GM21825 (cell line): ENCODE measurements around the gene ARHGAP4.

Experiments
- ATAC-seq: cut with Tn5 transposase; IDR thresholded peaks from one replicate; pipeline ENCODE4 v1.9.1; 2021; ENCODE audit warnings: mild to moderate bottlenecking, moderate library complexity; ENCODE audit not compliant: unreplicated experiment

The ARHGAP4 gene

GRCh38 chrX:153928846-153929245 lies 2.8 kb upstream of the ARHGAP4 start:
- no peak for ATAC-seq

DNA sequence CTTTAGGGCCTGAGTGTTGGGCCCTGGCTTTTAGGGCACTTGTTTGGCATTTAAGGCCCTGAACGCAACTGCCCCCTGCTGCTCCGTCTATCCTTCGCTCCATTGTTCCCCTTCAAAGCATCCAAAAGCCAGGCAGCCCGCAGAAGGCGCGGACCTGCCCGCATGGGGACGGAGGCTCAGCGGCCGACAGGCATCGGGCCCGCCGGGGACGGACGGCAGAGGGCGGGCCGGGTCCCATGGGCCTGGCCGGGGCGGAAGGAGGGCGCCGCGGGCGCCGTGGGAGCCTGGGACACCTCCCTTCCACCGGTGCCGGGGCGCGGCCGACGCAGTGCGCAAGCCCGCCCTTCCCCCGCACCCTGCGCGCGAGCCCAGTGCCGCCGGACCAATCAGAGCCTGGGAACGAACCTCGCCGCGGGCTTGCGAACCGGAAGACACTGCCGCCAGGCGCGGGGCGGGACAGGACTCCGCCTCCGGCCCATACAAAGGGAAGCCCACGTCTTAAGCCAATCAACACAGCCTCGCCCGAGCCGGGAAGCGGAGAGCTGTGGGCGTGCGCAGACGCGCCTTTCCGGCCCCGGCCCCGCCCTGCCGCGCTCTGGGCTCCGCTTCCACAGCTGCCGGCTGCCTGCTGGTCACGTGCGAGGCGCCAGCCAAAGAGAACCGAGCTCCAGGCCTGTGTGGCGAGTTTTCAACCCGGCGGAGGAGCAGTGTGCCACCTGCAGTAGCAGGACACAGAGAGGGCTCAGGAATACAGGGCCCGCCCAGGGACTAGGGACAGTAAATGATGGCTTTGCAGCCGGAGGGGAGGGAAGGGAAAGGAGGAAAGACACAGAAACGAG lies 2.1 kb upstream of the ARHGAP4 start:
- peak; percentile 76 for ATAC-seq

DNA sequence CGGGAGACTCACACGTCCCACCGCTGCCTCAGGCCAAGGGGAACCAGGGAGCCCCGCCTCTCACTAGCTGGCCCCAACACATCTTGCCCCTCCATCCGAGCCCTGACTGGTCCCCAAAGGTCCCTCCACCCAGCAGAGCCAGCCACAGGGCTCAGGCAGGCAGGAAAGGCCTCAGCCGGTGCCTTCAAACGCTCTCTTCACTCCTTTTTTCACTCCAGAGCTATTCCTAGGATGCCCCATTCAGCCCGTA lies 1.5 kb upstream of the ARHGAP4 start:
- no peak for ATAC-seq

GRCh38 chrX:153926858-153927671 lies 1.0 kb upstream of the ARHGAP4 start:
- ATAC-seq: peak; percentile 37

GRCh38 chrX:153926552-153926857 lies 441 bp upstream of the ARHGAP4 start:
- ATAC-seq: no peak

DNA sequence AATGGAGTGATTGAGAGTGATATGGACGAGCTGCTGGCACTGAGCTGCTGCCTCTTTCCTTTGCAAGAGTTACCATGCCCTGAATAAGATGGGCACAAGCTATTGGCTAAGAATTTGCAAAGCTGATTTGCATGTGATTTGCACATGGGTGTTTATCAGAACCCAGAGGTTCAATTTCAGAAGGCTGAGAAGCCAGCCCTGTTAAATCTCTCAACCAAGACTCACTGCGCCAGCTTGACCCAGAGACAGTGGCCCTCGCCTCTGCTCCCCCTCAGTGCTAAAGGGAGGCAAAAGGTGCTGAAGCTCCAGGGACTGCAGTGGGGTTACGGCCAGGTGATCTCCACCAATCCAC lies 701 bp downstream of the ARHGAP4 start:
- ATAC-seq: no peak

DNA sequence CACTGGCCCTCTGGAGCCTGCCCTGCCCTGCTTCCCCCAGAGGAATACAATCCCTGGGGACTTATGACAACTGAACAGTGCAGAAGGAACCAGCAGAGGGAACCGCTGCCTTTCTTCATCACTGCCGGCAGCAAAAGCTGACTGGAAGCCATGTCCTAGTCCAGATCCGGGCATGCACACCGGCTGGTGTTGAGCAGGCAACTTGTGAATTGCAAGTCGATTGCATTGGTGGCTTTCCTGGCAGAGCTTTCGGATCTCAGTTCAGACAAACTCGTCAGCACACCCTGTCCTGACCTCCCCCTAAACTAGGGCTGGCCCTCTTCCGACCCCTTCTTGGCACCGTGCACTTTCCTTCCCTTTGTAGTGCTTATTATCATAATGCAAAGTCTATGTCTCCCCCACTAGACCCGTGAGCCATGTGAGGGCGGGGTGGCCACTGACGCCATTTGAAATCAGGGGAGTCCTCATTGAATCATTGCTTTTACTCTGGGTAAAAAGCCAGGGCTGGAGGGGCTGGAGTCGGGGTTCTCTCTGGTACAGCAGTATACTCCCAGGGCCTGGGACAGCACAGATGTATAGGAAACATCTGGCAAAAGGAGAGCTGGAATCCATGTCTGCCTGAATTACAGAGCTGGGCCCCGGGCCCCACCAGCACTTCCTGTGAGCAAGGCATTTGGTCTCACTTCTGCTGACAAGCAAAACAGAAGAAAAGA lies 1.8 kb downstream of the ARHGAP4 start:
- no peak for ATAC-seq

DNA sequence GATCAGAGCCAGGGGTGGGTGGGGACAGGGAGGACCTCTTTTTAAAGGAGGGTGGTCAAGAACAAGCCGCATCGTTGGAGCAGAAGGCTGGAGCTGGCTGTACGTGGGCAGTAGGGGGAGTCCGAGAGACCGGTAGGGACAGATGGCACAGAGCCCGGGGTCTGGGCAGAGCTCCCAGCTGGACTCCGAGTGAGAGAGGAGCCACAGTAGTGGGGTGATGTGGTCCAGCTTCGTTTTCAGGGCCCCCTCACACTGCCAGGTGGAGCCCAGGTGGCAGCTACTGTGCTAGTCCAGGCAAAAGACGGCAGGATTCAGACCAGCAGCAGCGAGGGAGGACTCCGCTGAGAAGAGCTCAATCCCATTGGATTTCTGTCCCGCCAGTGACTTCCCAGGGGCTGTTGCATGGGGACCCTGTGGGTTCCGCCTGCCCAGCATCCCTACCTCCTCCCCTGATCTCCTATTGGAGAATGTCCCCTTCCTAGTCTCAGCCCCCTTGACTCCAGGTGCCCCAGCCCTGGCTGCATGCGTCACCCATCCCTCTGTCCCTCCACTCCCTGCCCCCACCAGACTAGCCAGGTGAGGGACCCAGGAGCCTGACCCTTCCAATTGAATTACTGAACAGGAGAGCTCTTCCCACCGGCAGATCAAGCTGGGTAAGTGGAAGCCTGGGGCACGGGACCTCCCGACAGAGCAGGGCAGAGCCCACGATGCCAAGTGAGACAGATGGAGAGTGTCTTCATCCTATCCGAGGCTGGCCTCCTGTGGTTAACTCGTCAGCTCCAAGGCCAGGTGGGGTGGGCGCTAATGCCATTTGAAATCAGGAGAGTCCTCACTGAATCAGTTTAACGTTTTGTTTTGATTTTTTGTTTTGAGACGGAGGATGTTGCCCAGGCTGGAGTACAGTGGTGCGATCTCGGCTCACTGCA lies 2.9 kb downstream of the ARHGAP4 start:
- no peak for ATAC-seq

DNA sequence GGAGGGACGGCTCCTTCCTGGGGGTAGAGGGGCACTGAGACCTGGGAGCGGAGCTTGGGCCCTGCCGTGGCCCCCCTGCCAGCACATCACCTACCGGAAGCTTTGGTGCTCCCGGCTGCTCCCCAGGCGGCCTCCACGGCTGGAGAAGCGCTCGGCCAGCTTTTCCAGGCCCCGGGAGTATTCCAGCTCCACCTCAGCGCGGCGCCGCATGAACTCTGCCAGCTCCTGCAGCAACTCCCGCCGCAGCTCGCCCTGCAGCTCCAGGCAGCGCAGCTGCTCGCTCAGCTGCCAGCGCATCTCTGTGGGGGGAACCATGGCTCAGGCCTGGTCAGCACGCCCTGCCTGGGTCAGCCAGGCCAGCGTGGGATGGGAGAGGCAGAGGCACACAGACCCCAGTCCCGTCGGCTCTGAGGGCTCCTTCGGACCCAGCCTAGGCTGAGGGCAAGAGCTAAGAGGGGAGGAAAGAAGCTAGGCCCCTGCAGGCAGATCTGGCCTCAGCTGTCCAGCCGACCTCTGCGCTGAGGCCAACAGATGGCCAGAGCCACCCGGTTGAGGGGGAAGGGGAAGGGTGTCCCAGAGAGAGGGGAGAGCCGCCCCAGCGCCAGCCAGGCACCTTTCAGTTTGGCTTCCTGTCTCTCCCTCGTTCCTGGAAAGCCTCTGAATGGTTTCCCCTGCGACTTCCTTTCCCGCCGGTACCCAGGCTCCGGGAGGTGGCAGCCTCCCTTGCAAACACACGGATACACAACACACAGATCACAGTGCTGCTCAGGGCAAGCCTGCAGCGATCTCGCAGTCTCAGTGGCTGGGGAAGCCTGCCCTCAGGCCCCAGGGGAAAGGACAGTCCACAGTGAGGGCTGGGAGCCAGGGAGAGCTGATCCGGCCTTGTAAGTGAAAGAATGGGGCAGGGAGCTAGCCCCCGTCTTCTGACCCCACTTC lies 4.3 kb downstream of the ARHGAP4 start:
- ATAC-seq: no peak

DNA sequence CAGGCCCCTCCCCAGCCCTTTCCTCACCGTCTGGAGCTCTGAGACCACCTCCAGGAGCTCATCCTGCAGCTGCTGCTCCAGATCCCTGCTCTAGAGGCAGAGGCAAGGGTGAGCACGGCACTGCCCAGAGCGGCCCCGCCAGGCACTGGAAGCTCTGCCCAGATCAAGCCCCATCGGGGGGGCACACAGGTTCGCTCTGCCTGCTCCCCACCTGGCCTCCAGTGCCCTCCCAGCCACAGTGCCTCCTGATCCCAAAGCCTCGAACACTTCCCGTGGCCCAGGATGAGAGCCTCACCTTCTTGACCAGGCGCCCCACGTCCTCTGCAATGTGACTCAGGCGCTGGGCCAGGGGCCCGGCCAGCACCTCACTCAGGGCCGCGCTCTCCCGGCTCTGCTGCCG lies 5.0 kb downstream of the ARHGAP4 start:
- no peak for ATAC-seq

DNA sequence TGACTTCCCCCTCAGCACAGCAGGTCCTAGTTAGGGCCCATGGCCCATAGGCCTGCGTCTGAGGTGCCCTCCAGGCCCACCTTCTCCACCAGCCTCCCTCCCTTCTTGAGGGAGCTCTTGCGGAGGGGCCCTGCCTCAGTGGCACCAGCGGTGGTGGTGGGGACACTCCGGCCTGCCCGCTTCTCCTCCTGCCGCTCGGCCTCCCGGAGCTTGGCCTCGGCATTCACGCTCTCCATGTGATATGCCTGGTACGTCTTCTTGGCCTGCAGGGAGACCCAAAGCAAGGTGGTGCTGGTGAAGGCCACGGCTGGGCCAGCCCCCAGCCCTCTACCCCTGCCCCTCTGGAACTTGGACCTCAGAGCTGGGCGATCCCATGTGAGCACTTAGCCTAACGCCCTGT lies 5.5 kb downstream of the ARHGAP4 start:
- no peak for ATAC-seq

DNA sequence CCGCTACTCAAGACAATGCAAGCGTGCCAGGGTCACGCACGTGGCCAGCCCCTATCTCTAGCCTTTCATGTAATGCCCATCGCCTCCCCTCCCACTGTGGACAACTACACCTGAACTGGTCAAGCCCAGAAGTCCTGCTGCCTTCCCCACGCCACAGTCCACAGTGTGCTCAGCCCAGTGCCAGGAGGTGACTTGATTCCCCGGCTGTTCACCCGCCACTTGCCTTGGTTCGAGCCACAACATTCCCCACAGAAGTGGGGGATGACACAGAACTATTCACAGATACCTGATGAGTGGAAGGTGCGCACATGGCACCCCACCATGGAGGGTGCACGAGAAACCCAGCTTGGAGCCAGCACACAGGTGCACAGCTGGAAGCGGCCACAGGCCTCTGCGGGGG lies 6.8 kb downstream of the ARHGAP4 start:
- no peak for ATAC-seq

- no peak for ATAC-seq
Observed at GRCh38 chrX:153917869-153918268, 8.2 kb downstream of the ARHGAP4 start.

DNA sequence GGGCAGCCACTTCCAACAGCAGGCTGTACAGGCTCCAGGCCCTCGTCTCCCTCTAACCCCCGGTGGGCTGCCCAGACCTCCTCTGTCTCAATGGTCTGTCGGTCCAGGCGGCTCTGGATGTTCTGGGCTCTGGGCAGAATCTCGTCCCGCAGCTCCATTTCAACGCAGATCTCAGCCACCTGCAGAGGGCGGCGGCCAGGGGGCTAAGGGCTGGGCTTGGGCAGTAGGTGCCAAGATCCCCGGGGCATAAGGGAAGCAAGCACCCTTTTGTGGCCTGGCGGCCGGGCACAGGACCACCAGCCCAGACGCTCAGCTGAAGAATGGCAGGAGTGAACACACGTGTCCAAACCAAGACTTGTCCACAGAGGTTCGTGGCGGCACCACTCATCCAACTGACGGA lies 12.4 kb downstream of the ARHGAP4 start:
- ATAC-seq: no peak

DNA sequence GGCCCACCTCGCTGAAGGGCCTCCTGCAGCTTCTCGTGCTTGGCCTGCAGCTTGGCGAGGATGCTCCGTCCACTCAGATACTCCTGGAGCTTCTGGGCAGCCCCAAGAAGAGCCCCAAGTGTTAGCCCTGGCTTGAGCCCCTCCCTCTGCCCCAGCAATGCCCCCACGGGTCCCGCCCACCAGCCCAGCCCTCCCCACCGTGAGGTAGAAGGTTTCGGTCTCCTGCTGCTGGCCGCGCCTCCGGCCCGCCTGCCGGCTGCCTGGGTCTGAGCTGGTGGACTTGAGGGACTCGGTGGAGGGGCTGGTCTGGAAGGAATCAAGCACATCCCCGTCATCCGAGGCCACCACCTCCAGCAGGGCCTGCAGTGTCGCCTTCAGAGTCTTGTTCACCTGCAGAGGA lies 12.9 kb downstream of the ARHGAP4 start:
- ATAC-seq: no peak

DNA sequence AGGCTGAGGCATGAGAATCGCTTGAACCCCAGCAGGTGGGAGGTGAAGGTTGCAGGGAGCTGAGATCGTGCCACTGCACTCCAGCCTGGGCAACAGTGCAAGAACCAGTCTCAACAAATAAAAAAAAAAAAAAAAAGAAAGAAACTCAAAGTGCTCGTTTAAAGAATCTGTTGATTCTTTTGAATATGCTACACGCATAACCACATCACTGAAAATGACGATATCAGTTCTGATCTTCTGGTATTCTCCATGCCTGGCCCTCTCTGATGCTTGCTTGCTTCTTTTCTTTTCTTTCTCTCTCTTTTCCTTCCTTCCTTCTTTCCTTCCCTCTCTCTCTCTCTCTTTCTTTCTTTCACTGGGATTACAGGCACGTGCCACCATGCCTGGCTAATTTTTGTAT lies 14.3 kb downstream of the ARHGAP4 start:
- no peak for ATAC-seq

DNA sequence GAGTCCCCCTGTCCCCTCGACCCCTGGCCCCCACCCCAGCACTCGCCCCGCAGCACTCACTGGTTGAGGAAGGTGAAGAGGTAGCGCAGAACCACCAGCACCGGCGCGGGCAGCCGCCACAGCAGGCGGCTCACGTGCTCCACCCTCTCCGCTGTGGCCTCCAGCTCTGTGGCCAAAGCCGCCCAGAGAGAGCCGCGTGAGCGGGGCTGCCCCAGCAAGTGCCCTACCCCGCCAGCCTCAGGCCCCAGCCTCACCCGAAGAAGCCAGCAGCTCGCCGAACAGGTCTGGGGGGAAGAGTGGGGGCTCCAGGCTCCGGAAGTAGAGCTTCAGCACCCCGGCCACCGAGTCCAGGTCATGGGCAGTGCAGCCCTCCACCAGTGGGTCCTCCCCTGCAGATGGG lies 15.6 kb downstream of the ARHGAP4 start:
- ATAC-seq: no peak

DNA sequence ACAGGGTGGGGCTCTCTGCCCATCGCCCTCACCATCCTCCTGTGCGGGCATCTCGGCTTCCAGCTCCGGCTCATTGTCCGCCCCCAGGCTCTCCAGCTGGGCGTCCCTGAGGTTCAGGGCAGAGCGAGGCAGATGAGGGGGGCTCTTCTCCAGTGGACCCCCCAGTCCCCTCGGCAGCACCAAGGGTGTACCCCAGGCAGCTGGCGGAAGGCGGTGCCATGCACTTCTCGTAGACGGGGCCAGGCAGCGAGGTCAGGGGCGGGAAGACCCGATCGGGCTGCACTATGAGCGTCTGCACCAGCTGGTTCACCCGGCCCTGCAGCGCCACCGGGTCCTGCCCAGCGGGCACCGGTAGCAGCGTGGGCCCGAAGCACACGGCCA lies 16.1 kb downstream of the ARHGAP4 start:
- no peak for ATAC-seq

DNA sequence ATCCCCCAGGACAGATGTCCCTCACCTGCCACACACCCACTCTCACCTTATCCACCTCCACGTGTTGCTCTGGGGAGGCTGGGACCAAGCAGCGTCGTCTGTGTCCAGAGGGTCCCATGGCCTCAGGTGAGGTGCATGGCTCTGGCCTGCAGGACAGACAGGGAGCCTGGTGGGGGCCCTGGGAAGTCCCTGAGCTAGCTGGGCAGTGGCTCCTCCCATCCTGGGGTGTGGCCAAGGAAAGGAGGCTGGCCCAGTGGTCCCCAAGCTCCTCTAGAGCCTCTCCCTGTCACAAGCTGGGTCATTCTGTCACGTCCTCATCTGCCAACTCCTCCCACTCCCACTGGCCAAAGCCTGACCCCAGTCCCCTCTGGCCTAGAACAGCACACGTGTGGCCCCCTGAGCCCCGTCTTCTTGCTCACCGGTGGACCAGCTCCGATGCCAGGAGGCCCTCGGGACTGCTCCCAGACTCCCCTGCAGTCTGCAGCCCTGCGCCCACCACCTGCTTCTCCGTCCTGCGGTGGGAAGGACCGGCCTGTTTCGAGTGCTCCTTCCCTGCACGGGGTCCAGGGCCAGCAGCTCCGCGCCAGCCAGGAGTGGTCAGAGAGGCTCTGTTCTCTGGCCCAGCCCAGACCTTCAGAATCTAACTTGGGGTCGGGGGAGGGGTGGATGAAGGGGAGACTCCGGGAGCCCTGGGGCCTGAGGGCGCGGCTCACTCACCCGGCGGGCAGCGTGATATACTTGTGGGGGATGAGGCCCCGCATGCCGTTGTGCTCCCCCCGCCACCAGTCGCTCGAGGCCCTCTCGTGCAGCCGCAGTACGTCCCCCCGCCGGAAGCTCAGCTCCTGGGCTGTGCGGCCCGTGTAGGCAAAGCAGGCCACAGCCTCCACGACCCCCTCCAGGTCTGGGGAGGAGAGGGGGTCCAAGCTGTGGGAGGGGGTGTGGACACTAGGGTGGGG lies 16.8 kb downstream of the ARHGAP4 start:
- no peak for ATAC-seq
